ENCODE results near the gene ITSN2.

DNA sequence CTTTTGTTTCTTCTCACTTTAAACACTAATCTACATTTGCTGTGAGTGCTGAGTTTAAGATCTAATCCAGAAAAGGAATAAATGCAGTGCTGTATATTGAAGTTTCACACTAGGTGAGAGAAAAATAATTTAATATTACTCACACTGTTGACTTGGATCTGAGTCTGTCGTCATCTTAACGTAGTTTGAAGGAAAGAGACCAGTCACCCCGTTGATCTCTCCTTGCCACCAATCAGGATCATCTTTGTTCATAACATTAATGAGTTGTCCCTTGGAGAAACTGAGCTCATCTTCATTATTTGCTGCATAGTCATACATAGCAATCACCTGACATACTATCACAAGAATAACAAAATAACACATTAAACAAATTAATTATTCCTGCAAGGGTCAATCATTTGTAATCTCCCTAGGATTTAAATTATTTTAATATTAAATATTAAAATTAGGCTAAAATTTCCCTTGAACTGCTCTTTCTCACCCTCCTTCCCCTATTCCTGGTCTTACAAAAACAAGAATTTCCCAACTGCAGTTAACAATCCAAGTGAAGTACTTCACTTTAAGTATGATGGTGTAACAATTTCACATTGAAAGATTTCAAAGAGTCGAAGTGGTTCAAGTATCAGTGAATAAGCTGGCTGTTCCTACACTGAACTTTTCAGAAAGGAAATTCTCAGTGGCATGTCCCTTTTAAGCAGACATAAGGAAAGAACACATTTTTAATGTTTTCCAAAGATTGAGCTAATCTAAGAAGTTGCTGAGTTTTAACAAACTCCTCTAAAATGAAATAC, 114.2 kb downstream of the ITSN2 start:
- no peak for TF ChIP-seq TAF1 (IDR thresholded peaks at IDR 0.05; ENCODE audit: low read depth, low read length)
- TF ChIP-seq POLR2A (IDR thresholded peaks at IDR 0.05; ENCODE audit: low read depth, low read length): no peak
- no peak for TF ChIP-seq POLR2AphosphoS5 (IDR thresholded peaks at IDR 0.05; ENCODE audit: low read depth, low read length)
- no peak for TF ChIP-seq PAX5 (IDR thresholded peaks at IDR 0.05; ENCODE audit: insufficient read depth, low read length, severe bottlenecking)
